Kidney epithelial cell (primary cell): ENCODE results near the gene TNK2. TPM values are rescaled to one million over a fixed set of nuclear protein-coding genes. Genes with fewer than 3 reads are reported as not detected.
"Not testable (repeated sequence)": the region's sequence is repeated elsewhere in the genome, so short reads cannot be mapped to it uniquely, and the experiment has no call there.

Experiments
- DNase-seq: peaks from one replicate; pipeline ENCODE4 v3.0.0-alpha.2; 2010; ENCODE audit warnings: low read depth
- H3K27me3 ChIP-seq: 2 replicates; pipeline ENCODE4 v1.6.0; 2011; ENCODE audit warnings: low read length; ENCODE audit not compliant: control insufficient read depth, insufficient read depth
- H3K36me3 ChIP-seq: 2 replicates; pipeline ENCODE4 v1.5.1; 2011; ENCODE audit warnings: low read length; ENCODE audit not compliant: control insufficient read depth, insufficient read depth
- H3K4me3 ChIP-seq: 2 replicates; pipeline ENCODE4 v1.5.1; 2011; ENCODE audit warnings: low read depth, mild to moderate bottlenecking, control low read depth, low read length
- total RNA-seq: library from RNA; depleted of rRNA; stranded (reverse); fragments of >200 nt; gene quantifications from 2 replicates; pipeline ENCODE4 v1.2.3, GENCODE V29; 2015
- TF ChIP-seq, protein P1 (sequence below): IDR thresholded peaks from 2 replicates; pipeline ENCODE4 v1.5.1; 2011; ENCODE audit warnings: mild to moderate bottlenecking, moderate library complexity, low read length, control low read depth, inconsistent platforms; ENCODE audit not compliant: insufficient read depth, poor library complexity, severe bottlenecking

Gene TNK2
- total RNA-seq, 1 donor from 2014 or later: 16.0 TPM

DNA sequence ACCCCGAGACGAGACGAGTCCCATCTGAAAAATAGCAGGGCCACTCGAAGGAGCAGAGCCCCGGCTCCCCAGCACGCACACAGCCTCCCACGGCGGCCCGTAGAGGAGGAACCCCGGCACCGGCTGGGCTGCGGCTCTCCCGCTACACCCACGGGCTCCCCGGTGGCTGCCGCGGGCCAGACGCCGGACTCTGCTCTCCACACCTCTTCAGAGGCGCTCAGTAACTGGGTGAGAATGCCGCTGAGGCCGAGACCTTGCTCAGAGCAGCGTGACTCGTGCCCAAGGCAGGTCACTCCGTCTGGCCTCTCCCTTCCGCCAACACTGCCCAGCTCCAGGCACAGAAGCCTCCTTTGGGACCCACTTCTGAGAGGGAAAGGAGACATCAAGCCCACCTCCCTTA, 34.4 kb downstream of the TNK2 start:
- Histone ChIP-seq H3K27me3 (no peaks in the 10 kb centered on the region), H3K36me3 (peaks cover 3% of the 10 kb centered on the region), H3K4me3 (no peak overlapping the region)
- TF ChIP-seq, protein P1, sequence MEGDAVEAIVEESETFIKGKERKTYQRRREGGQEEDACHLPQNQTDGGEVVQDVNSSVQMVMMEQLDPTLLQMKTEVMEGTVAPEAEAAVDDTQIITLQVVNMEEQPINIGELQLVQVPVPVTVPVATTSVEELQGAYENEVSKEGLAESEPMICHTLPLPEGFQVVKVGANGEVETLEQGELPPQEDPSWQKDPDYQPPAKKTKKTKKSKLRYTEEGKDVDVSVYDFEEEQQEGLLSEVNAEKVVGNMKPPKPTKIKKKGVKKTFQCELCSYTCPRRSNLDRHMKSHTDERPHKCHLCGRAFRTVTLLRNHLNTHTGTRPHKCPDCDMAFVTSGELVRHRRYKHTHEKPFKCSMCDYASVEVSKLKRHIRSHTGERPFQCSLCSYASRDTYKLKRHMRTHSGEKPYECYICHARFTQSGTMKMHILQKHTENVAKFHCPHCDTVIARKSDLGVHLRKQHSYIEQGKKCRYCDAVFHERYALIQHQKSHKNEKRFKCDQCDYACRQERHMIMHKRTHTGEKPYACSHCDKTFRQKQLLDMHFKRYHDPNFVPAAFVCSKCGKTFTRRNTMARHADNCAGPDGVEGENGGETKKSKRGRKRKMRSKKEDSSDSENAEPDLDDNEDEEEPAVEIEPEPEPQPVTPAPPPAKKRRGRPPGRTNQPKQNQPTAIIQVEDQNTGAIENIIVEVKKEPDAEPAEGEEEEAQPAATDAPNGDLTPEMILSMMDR: no peak
- no peak for DNase-seq

DNA sequence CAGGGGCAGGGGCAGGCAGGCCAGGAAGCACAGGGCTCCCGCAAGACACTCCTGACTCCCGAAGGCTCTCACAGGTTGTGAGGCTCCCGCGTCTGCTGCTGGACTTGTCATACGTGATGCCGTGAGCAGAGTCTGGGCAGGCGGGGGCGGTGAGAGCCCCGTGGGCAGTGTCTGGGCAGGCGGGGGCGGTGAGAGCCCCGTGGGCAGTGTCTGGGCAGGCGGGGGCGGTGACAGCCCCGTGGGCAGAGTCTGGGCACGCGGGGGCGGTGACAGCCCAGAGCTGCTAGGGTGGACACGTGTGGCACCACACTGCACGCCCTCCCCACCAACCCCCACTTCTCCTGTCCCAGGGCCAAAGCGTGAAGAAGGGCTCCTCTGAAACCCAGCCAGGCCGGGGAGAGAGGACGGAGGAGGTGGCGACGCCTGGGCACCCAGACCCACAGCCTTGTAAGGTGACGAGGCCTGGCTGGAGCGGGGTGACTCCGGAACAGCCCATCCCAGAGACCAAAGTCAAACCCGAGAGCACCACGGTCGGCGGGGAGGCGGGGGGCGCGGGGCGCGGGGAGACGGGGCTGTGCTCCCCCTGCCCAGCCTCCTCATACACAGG, 35.0 kb downstream of the TNK2 start:
- DNase-seq: no peak
- Histone ChIP-seq H3K36me3 (peaks cover 3% of the 10 kb centered on the region), H3K4me3 (no peak overlapping the region), H3K27me3 (no peaks in the 10 kb centered on the region)
- TF ChIP-seq, protein P1: no peak

DNA sequence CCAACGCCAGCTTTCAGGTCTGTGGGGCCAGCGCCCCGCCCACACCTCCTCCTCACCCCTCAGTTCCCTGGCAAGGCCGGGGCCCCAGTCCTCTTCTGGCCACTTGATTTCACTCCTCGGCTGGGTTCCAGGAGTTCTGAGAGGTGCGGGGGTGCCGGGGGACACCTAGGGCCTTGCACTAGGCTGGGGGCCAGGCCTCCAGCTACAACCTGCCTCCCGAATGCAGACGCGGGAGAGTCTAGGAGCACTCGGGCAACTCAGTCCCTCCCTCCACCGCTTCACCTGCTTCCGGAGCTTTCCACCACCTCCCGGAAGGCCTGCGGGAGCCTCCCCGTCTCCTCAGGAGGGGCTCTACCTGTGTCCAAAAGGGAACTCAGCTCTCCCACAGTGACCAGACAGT, 35.6 kb downstream of the TNK2 start:
- no peak for DNase-seq
- TF ChIP-seq, protein P1: no peak
- Histone ChIP-seq H3K27me3 (no peaks in the 10 kb centered on the region), H3K36me3 (peaks cover 2% of the 10 kb centered on the region), H3K4me3 (no peak overlapping the region)

DNA sequence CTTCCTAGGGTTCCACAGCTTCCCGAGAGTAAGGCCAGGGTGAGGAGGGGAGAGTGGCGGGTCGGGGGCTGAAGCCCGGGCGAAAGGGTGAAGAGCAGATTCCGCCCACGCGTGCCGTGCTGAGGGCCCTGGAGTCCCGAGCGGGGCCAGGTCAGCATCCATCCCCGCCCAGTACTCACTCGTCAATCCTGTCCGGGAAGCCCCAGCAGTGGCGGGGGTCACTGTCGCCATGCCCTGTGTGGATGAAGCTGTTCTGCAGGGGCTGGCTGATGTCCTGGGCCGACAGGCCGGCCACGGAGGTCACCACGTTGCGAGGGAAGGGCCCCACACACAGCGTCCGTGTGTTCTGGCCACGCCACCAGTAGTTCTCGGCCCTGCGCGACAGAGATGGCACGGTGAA, 36.3 kb downstream of the TNK2 start:
- TF ChIP-seq, protein P1: no peak
- H3K27me3 ChIP-seq: no peaks in the 10 kb centered on the region
- no peak for DNase-seq

DNA sequence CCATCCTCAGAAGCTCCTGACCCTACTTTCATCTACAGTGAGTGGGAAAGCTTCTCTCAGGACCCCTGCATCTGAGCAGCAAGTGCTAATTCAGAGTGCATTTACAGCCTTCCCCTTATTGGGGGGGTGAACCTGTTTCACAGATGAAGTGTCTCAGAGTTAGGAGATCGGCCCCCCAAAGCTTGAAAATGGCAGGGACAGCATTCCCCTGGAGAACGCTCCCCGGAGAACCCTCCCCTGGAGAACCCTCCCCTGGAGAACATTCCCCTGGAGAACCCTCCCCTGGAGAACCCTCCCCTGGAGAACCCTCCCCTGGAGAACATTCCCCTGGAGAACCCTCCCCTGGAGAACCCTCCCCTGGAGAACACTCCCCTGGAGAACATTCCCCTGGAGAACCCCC, 36.7 kb downstream of the TNK2 start:
- H3K4me3 ChIP-seq, H3K36me3 ChIP-seq, DNase-seq, H3K27me3 ChIP-seq: not testable (repeated sequence)

More for the DNA sequence above, 36.3 kb downstream of the TNK2 start:
- no peak overlapping the region for H3K4me3 ChIP-seq
- H3K36me3 ChIP-seq: peaks cover 1% of the 10 kb centered on the region

DNA sequence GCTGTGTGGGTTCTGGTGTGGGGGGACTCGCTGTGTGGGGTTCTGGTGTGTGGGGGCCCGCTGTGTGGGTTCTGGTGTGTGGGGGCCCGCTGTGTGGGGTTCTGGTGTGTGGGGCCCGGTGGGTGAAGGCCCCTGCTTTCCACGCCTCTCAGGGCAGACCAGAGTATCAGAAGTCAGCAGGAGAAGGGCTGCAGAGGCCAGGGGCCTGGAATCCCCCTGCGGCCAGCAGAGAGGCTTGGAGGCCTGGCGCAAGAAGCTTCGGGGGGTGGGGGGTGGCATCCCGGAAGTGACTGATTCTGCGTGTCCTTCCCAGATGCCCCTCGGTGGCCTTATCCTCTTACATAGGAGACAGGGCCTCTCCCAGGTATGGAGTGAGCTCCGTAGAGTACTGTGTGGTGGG, 37.4 kb downstream of the TNK2 start:
- Histone ChIP-seq H3K36me3 (peaks cover 1% of the 10 kb centered on the region), H3K4me3 (no peak overlapping the region), H3K27me3 (no peaks in the 10 kb centered on the region)
- TF ChIP-seq, protein P1: no peak
- no peak for DNase-seq
